Liver (tissue), 9 donors: ENCODE results near the gene TBC1D10B. TPM values are rescaled to one million over a fixed set of nuclear protein-coding genes. Genes with fewer than 3 reads are reported as not detected.

Experiments used
- DNase-seq: peaks from one replicate; pipeline ENCODE4 v3.0.0-alpha.2; 2017; ENCODE audit warnings: low spot score
- H3K27ac ChIP-seq, 2 donors: one replicate each; pipeline ENCODE4 v1.7.0; 2013; ENCODE audit warnings: inconsistent platforms in 2 of 2, low read length in 2 of 2, control low read depth in 1 of 2, low read depth in 1 of 2, mild to moderate bottlenecking in 1 of 2
- H3K27me3 ChIP-seq, 4 donors: one replicate each; pipeline versions ENCODE4 v1.6.1 to v1.7.0; 2013; ENCODE audit warnings: low read length in 3 of 4, inconsistent platforms in 1 of 4, mild to moderate bottlenecking in 1 of 4, moderate library complexity in 1 of 4; ENCODE audit not compliant: control insufficient read depth in 4 of 4, insufficient read depth in 4 of 4
- H3K36me3 ChIP-seq, 4 donors: one replicate each; pipeline versions ENCODE4 v1.6.1 to v1.7.0; 2013; ENCODE audit warnings: low read length in 3 of 4, mild to moderate bottlenecking in 3 of 4, low read depth in 1 of 4, moderate library complexity in 1 of 4; ENCODE audit not compliant: control insufficient read depth in 4 of 4, insufficient read depth in 3 of 4
- H3K4me1 ChIP-seq, 4 donors: one replicate each; pipeline versions ENCODE4 v1.6.1 to v1.7.0; 2013; ENCODE audit warnings: low read length in 3 of 4, mild to moderate bottlenecking in 3 of 4, moderate library complexity in 1 of 4; ENCODE audit not compliant: control insufficient read depth in 4 of 4, insufficient read depth in 4 of 4
- H3K4me3 ChIP-seq, 3 donors: one replicate each; pipeline versions ENCODE4 v1.6.1 to v1.7.0; 2013; ENCODE audit warnings: low read length in 3 of 3, control low read depth in 1 of 3, low read depth in 1 of 3, mild to moderate bottlenecking in 1 of 3
- H3K9ac ChIP-seq, 2 donors: one replicate each; pipeline ENCODE4 v1.7.0; 2013; ENCODE audit warnings: low read length in 2 of 2, mild to moderate bottlenecking in 2 of 2, moderate library complexity in 2 of 2, control low read depth in 1 of 2, low read depth in 1 of 2
- H3K9me3 ChIP-seq, 4 donors: one replicate each; pipeline versions ENCODE4 v1.6.1 to v1.7.0; 2013; ENCODE audit warnings: low read length in 3 of 4; ENCODE audit not compliant: control insufficient read depth in 4 of 4
- EGR1 ChIP-seq, 2 donors: IDR thresholded peaks; 2 replicates each; pipeline ENCODE4 v1.6.1; 2016 to 2018; ENCODE audit warnings: antibody characterized with exemption in 2 of 2, low read depth in 2 of 2
- FOXA1 ChIP-seq: IDR thresholded peaks from 2 replicates; pipeline ENCODE4 v1.6.1; 2016; ENCODE audit warnings: antibody characterized with exemption
- FOXA2 ChIP-seq: IDR thresholded peaks from 2 replicates; pipeline ENCODE4 v1.6.1; 2016; ENCODE audit warnings: antibody characterized with exemption
- GABPA ChIP-seq, 2 donors: IDR thresholded peaks in 1 of 2; conservative IDR thresholded peaks in 1 of 2; 2 replicates each; pipeline ENCODE4 v1.6.1; 2016; ENCODE audit warnings: antibody characterized with exemption in 2 of 2, mild to moderate bottlenecking in 1 of 2, moderate library complexity in 1 of 2
- HNF4A ChIP-seq, 2 donors: conservative IDR thresholded peaks; 2 replicates each; pipeline ENCODE4 v1.6.1; 2016; ENCODE audit warnings: antibody characterized with exemption in 2 of 2, mild to moderate bottlenecking in 2 of 2
- HNF4G ChIP-seq: IDR thresholded peaks from 2 replicates; pipeline ENCODE4 v1.6.1; 2016; ENCODE audit warnings: antibody characterized with exemption
- JUND ChIP-seq, 2 donors: IDR thresholded peaks; 2 replicates each; pipeline ENCODE4 v1.6.1; 2016; ENCODE audit warnings: antibody characterized with exemption in 2 of 2
- NR2F2 ChIP-seq: IDR thresholded peaks from 2 replicates; pipeline ENCODE4 v1.6.1; 2016; ENCODE audit warnings: antibody characterized with exemption
- RAD21 ChIP-seq, 2 donors: IDR thresholded peaks; 2 replicates each; pipeline ENCODE4 v1.6.1; 2016; ENCODE audit warnings: antibody characterized with exemption in 2 of 2, mild to moderate bottlenecking in 2 of 2
- RXRA ChIP-seq, 2 donors: IDR thresholded peaks; 2 replicates each; pipeline ENCODE4 v1.6.1; 2017 to 2018; ENCODE audit warnings: antibody characterized with exemption in 2 of 2, mild to moderate bottlenecking in 1 of 2
- SP1 ChIP-seq: IDR thresholded peaks from 2 replicates; pipeline ENCODE4 v1.6.1; 2018; ENCODE audit warnings: antibody characterized with exemption, mild to moderate bottlenecking
- TAF1 ChIP-seq: conservative IDR thresholded peaks from 2 replicates; pipeline ENCODE4 v1.6.1; 2016; ENCODE audit warnings: antibody characterized with exemption, mild to moderate bottlenecking
- YY1 ChIP-seq: IDR thresholded peaks from 2 replicates; pipeline ENCODE4 v1.6.1; 2016; ENCODE audit warnings: antibody characterized with exemption, mild to moderate bottlenecking
- WGBS: extraction: QIAGEN DNeasy Blood & Tissue Kit; methylation state at CpG from one replicate; pipeline ENCODE4 v1.1.7; 2013; 5-methylcytosine and 5-hydroxymethylcytosine counted together
- polyA plus RNA-seq, 2 donors: library from polyadenylated mRNA; stranded (reverse) in 1 of 2; unstranded in 1 of 2; fragments of 200-250 nt in 1 of 2; fragments of >200 nt in 1 of 2; fragmentation: Nextera tagmentation in 1 of 2; extraction: Ambion mirVana in 1 of 2; gene quantifications; one replicate each; pipeline versions ENCODE4 v1.2.1 to v1.2.3, GENCODE V29; 2013 to 2015
- total RNA-seq, 2 donors: library from RNA; depleted of rRNA; stranded (reverse); fragments of >200 nt; gene quantifications; one replicate each; pipeline ENCODE4 v1.2.3, GENCODE V29; 2014
- TF ChIP-seq, protein P1 (sequence below): IDR thresholded peaks from 2 replicates; pipeline ENCODE4 v1.6.1; 2016; ENCODE audit warnings: antibody characterized with exemption
- TF ChIP-seq, protein P2 (sequence below): fragments of 150-350 bp; IDR thresholded peaks from 2 replicates; pipeline ENCODE4 v1.5.1; 2017; ENCODE audit warnings: improper control_type of control experiment, low read depth, low read length; ENCODE audit not compliant: missing input control
- TF ChIP-seq, protein P3 (sequence below): IDR thresholded peaks from 2 replicates; pipeline ENCODE4 v1.6.1; 2016; ENCODE audit warnings: antibody characterized with exemption
- TF ChIP-seq, protein P4 (sequence below): IDR thresholded peaks from 2 replicates; pipeline ENCODE4 v1.6.1; 2016; ENCODE audit warnings: antibody characterized with exemption, mild to moderate bottlenecking
- TF ChIP-seq, protein P5 (sequence below): IDR thresholded peaks from 2 replicates; pipeline ENCODE4 v1.6.1; 2016; ENCODE audit warnings: antibody characterized with exemption
- donor health status: healthy.
- donor health status: healthy.
- donor health status: healthy.
- donor health status: healthy.
- donor health status: healthy.

TBC1D10B gene
- total and polyA plus RNA-seq, 4 donors, result 3.6 to 16.5 (median 12.6) TPM

DNA sequence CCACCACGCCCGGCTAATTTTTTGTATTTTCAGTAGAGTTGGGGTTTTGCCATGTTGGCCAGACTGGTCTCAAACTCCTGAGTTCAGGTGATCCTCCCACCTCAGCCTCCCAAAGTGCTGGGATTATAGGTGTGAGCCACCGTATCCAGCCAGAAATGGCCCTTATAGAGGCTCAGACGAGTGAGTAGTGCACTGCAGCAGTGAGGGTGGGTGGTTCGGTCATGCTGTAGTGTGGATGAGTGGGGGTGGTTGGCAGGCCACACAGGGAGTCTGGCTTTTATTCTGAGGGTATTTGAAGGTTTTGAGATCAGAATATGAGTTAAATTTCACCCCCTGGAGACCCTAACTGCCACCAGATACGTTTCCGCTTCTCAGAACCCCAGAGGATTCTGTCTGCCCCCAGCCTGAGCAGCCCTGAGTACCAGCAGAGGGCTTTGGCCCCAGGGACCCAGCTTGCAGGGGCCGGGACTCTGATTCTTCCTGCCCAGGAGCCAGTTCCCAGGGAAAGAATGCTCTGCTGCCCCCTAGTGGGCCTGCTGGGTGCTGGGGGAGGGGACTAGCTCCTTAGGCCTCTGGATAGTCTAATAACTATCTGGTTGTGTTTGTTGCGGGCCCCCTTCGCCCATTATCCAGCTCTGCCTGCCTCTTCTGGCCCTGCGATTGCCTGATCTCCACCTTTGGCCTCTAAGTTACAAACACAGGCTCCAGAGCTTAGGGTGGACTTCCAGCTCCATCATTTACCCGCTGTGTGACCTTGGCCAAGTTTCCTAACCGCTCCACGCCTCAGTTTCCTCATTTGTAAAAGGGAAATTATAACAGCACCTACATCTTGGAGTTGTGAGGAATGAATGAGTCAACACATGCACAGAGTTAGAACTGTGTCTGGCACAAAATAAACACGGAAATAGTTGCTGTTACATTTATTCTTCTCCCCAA, 39.1 kb upstream of the TBC1D10B start:
- peaks cover 8 to 32% (median 24%) of the 10 kb centered on the region in 4 donors for H3K4me1 ChIP-seq
- H3K9me3 ChIP-seq, result no peaks in the 10 kb centered on the region
- peak overlapping the region in 1 of 2 donors; percentile 15 for H3K27ac ChIP-seq
- TF ChIP-seq GABPA (IDR thresholded peaks at IDR 0.05 in 1 of 2, conservative IDR thresholded peaks at IDR 0.05 in 1 of 2) (no peak), NR2F2 (no peak), HNF4G (no peak), JUND (IDR thresholded peaks at IDR 0.05) (no peak), EGR1 (IDR thresholded peaks at IDR 0.05; ENCODE audit: low read depth in 2 of 2) (no peak), FOXA2 (no peak), FOXA1 (no peak), TAF1 (no peak), YY1 (no peak), RAD21 (IDR thresholded peaks at IDR 0.05) (peak; percentile 97), SP1 (no peak), HNF4A (conservative IDR thresholded peaks at IDR 0.05) (peak; percentile 5 to 35), RXRA (IDR thresholded peaks at IDR 0.05) (peak; percentile 32 to 56)
- TF ChIP-seq, protein P1, sequence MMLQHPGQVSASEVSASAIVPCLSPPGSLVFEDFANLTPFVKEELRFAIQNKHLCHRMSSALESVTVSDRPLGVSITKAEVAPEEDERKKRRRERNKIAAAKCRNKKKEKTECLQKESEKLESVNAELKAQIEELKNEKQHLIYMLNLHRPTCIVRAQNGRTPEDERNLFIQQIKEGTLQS, result no peak
- TF ChIP-seq, protein P2, sequence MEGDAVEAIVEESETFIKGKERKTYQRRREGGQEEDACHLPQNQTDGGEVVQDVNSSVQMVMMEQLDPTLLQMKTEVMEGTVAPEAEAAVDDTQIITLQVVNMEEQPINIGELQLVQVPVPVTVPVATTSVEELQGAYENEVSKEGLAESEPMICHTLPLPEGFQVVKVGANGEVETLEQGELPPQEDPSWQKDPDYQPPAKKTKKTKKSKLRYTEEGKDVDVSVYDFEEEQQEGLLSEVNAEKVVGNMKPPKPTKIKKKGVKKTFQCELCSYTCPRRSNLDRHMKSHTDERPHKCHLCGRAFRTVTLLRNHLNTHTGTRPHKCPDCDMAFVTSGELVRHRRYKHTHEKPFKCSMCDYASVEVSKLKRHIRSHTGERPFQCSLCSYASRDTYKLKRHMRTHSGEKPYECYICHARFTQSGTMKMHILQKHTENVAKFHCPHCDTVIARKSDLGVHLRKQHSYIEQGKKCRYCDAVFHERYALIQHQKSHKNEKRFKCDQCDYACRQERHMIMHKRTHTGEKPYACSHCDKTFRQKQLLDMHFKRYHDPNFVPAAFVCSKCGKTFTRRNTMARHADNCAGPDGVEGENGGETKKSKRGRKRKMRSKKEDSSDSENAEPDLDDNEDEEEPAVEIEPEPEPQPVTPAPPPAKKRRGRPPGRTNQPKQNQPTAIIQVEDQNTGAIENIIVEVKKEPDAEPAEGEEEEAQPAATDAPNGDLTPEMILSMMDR, result peak; percentile 96
- TF ChIP-seq, protein P3, sequence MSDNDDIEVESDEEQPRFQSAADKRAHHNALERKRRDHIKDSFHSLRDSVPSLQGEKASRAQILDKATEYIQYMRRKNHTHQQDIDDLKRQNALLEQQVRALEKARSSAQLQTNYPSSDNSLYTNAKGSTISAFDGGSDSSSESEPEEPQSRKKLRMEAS, result no peak
- TF ChIP-seq, protein P4, sequence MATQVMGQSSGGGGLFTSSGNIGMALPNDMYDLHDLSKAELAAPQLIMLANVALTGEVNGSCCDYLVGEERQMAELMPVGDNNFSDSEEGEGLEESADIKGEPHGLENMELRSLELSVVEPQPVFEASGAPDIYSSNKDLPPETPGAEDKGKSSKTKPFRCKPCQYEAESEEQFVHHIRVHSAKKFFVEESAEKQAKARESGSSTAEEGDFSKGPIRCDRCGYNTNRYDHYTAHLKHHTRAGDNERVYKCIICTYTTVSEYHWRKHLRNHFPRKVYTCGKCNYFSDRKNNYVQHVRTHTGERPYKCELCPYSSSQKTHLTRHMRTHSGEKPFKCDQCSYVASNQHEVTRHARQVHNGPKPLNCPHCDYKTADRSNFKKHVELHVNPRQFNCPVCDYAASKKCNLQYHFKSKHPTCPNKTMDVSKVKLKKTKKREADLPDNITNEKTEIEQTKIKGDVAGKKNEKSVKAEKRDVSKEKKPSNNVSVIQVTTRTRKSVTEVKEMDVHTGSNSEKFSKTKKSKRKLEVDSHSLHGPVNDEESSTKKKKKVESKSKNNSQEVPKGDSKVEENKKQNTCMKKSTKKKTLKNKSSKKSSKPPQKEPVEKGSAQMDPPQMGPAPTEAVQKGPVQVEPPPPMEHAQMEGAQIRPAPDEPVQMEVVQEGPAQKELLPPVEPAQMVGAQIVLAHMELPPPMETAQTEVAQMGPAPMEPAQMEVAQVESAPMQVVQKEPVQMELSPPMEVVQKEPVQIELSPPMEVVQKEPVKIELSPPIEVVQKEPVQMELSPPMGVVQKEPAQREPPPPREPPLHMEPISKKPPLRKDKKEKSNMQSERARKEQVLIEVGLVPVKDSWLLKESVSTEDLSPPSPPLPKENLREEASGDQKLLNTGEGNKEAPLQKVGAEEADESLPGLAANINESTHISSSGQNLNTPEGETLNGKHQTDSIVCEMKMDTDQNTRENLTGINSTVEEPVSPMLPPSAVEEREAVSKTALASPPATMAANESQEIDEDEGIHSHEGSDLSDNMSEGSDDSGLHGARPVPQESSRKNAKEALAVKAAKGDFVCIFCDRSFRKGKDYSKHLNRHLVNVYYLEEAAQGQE, result peak; percentile 18
- TF ChIP-seq, protein P5, sequence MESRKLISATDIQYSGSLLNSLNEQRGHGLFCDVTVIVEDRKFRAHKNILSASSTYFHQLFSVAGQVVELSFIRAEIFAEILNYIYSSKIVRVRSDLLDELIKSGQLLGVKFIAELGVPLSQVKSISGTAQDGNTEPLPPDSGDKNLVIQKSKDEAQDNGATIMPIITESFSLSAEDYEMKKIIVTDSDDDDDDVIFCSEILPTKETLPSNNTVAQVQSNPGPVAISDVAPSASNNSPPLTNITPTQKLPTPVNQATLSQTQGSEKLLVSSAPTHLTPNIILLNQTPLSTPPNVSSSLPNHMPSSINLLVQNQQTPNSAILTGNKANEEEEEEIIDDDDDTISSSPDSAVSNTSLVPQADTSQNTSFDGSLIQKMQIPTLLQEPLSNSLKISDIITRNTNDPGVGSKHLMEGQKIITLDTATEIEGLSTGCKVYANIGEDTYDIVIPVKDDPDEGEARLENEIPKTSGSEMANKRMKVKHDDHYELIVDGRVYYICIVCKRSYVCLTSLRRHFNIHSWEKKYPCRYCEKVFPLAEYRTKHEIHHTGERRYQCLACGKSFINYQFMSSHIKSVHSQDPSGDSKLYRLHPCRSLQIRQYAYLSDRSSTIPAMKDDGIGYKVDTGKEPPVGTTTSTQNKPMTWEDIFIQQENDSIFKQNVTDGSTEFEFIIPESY, result no peak
- H3K27me3 ChIP-seq, result no peaks in the 10 kb centered on the region
- H3K4me3 ChIP-seq, result no peak overlapping the region
- WGBS, result 36% methylated on average over 15 of the region's 15 CpGs
- peaks cover 0 to 2% (median under 1%) of the 10 kb centered on the region in 4 donors for H3K36me3 ChIP-seq
- H3K9ac ChIP-seq, result no peak overlapping the region
- peak; percentile 95 for DNase-seq
